Measurements from ENCODE around the gene CABP2. TPM values are rescaled to one million over a fixed set of nuclear protein-coding genes. Genes with fewer than 3 reads are reported as not detected.
"Not testable (repeated sequence)": the region's sequence is repeated elsewhere in the genome, so short reads cannot be mapped to it uniquely, and the experiment has no call there.

CABP2 gene
- total RNA-seq, 1 donor from 2014 or later, result not detected

DNA sequence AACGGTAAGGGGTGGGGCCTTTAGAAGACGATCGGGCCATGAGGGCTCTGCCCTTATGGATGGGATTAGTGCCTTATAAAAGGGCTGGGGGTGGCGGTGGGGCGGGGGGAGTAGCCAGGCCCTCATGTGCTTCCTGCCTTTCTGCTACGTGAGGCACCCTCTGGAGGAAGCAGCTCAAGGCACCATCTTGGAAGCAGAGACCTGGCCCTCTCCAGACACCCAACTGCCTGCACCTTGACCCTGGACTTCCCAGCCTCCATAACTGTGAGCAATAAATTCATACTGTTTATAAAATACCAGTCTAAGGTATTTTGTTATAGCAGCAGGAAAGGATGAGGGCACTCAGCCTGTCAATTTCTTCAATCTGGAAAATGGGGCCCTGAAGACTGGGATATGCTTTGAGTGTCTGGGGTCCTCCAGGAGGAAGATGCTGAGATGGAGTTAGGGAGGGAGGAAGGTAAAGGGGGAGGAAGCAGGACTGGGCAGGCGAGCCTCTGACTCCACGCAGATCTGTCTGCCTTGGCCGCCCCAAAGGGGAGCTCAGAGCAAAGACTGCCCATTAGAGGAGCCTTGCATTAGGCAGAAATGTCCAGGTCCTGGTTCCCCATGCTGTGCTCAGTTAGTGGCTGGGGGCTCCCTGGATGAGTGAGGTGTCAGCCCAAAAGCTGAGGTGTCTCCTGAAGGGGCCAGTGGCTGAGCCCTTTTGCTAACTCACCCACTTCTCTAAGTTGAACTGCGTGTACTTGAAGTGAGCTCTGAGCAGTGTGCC lies 5.3 kb downstream of the CABP2 start:
- ATAC-seq, result no peak
- DNase-seq (ENCODE audit: missing footprints), result no peak
- intact Hi-C loops (cut with DNase I), result no loop called here

DNA sequence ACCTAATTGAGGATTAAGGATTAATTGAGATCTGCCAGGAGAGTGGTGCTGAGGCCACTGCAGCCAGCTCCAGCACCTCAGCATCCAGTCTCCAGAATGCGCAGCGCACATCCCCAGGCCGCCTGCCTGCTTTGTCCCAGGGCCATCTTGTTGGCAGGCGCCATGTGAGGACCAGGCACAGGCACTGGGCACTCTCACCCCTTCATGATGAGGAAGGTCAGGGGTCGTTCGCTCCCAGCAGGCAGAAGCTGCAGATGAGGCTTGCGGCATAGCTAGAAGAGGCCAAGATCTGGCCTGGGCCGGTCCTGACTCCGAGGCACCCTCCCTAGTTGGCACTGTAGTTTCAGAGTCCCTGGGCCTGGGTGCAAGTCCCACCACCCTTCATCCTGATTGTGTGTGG lies 6.4 kb downstream of the CABP2 start:
- DNase-seq (ENCODE audit: missing footprints), result no peak
- intact Hi-C loops (cut with DNase I), result no loop called here
- no peak for ATAC-seq

DNA sequence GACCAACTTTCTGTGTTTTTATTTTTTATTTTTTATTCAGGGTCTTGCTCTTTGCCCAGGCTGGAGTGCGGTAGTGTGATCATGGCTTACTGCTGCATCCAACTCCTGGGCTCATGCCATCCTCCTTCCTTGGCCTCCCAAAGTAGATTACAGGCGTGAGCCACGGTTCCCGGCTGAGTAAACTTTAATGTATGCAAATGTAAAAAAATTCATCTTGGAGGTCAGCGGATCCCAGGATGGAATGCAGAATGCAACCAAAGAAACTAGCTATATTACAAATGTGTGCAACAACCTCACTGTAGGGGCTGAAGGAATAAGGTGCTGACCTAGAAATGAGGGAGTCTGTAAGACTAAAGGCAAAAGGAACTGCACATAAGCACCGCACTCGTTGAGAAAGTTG lies 9.1 kb downstream of the CABP2 start:
- no peak for DNase-seq (ENCODE audit: missing footprints)
- intact Hi-C loops (cut with DNase I), result no loop called here
- ATAC-seq, result no peak

DNA sequence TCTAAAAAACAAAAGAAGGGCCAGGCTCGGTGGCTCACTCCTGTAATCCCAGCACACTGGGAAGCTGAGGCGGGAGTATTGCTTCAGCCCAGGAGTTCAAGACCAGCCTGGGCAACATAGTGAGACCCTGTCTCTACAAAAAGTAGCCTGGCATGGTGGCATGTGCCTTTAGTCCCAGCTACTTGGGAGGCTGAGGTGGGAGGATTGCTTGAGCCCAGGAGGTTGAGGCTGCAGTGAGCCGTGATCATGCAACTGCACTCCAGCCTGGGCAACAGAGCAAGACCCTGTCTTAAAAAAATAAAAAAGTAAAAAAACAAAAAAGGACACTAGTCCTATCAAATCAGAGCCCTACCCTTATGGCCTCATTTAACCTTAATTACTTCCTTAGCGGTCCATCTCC lies 11.7 kb downstream of the CABP2 start:
- ATAC-seq; intact Hi-C loops (cut with DNase I); DNase-seq (ENCODE audit: missing footprints): not testable (repeated sequence)

DNA sequence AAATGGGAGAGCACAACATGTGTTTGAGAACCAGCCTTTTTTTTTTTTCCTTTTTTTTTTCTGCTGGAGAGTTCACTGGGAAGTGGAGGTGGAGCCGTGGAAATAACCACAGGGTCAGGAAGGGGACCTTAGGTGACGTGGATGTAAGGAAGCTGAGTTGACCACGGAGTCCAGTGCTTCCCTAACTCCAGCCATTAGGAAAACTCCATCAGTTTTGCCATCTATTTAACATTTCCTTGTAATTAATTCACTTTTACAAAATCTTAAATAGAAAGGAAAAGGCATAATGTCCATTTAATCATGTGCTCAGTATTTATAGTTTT lies 13.3 kb downstream of the CABP2 start:
- ATAC-seq (no peak), DNase-seq (ENCODE audit: missing footprints) (no peak)
- intact Hi-C loops (cut with DNase I), result no loop called here

DNA sequence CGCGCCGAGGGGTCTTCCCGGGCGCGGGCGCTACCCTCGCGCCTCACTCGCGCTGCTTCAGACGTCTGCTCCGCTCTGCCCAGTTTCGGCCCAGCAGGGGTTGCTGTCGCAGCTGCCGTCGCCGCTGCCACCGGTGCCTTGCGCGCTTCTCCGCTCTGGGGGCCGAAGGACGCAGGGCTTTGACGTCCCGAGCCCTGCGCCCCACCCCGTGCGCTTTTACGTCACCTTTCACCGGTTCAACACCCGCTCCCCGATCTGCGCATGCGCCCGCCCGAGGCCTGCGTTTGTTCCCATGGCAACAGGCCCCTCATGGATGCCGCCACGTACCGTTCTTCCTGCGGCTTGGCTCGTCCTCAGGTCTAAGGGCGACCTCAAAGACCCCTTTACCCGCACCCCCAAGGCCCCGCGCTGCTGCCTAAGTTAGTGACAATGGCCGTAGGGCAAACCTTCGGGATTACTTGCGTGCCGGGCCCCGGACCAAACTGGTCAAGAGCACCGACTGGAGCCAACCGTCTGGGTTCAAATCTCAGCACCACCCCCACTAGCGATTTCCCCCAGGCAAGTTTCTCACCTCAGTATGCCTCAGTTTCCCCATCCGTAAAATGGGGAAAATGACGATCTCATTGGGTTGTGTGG lies 14.6 kb downstream of the CABP2 start:
- peak; percentile 62 for ATAC-seq
- intact Hi-C loops (cut with DNase I), result loop anchor here (5.0 kb wide), 2 partner anchors 99 to 156 kb away; partner anchors contain the start of genes NDUFV1 and POLD4
- DNase-seq (ENCODE audit: missing footprints), result peak; percentile 99

DNA sequence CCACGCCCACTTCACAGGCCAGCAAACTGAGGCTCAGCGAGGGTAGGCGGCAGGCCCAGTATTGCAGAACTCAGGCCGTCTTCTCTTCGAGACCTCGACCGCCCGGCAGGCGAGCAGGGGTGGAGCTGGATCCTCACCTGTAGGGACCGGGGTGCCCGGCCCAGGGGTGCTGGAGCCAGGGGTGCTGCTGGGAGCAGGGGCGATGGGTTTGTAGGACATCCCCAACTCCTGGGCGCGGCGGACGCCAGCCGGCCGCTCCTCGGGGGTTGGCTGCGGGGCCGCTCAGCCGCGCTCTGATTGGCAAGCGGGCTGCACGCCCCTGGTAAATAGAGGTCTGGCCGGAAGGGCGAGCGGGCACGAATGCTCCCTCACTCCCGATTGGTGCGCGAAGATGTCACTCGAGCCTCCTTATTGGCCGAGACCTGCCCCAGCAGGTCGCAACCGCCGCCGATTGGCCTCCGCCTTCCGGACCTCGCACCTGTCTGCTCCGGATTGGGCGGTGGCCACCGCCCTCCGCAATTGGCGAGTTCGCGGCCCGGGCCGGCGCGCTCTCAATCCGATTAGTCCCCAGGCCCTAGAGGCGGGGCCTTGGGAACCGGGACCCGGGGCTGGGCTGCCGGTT lies 15.3 kb downstream of the CABP2 start, which contains the start of gene CDK2AP2:
Gene CDK2AP2, minus strand, starts transcription at position 299 of the 622 bp plus-strand sequence. Its CDS starts 80 bp downstream, at position 219.
- peak; percentile 88 for ATAC-seq
- DNase-seq (ENCODE audit: missing footprints), result peak; percentile 100
- intact Hi-C loops (cut with DNase I), result loop anchor here (2.0 to 5.0 kb wide), 3 partner anchors 99 to 156 kb away; partner anchors contain the start of genes NDUFV1, POLD4 and RAD9A

DNA sequence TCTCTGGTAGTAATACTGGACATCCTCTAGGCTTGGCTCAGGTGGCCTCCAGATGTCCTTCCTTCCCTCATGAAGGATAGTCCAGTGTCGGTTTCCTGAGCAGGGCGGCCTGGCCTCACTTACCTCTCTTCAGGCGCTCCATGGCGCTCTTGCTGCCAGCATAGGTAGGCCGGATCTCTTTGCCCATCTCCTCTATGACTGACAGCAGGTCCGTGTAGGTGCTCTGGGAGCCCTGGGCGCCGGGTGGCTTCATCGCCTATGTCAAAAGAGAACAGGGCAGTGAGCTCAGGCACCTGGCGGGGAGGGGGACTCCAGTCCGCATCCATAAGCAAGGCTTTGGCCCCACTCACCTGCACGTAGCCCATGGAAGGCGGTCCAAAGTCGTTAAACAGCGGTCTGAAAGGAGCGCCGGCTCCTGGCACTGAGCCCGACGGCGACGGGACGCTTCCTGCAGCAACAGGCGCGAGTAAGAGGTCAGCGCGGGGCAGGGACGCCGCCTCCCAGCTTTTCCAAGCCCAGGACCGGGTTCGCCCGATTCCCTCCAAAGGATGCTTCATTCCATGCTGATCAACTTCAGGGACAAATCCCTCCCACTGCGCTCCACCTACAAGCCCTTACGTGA lies 15.9 kb downstream of the CABP2 start:
- no peak for DNase-seq (ENCODE audit: missing footprints)
- ATAC-seq, result no peak
- intact Hi-C loops (cut with DNase I), result loop anchor here (2.0 to 5.0 kb wide), 3 partner anchors 100 to 155 kb away; partner anchors contain the start of genes NDUFV1, POLD4 and RAD9A

DNA sequence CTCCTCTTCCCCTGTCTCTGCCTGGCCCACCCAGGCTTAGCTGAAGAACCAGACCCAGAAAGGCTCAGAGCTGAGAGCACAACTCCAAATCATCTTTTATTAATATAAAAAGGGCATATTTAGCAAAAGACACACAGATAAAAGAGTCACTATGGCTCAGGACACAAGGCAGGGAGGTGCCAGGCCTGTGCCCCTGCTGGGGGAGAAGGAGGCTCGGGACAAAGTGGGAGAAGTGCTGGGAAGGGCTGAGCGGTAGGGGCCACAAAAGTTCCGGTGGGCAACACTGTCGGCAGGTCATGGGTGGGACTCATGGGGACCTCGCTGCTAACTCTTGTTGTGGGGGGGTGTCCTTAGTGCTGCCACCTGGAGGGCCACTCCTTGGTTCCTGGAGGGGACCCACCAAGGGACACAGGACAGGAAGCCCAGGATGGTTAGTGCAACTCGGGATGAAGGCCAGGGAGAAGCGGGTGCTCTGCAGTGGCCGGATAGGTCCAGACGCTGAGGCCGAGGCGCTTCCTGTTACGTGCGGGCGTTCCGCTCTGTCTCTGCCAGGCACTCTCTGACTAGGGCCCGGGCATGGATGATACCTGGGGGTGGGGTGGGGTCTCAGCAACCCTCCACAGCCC lies 16.7 kb downstream of the CABP2 start:
- DNase-seq (ENCODE audit: missing footprints), result no peak
- intact Hi-C loops (cut with DNase I), result loop anchor here (1.0 to 5.0 kb wide), 4 partner anchors 37 to 154 kb away; partner anchors contain the start of genes NDUFV1, POLD4, RAD9A and TMEM134
- no peak for ATAC-seq

DNA sequence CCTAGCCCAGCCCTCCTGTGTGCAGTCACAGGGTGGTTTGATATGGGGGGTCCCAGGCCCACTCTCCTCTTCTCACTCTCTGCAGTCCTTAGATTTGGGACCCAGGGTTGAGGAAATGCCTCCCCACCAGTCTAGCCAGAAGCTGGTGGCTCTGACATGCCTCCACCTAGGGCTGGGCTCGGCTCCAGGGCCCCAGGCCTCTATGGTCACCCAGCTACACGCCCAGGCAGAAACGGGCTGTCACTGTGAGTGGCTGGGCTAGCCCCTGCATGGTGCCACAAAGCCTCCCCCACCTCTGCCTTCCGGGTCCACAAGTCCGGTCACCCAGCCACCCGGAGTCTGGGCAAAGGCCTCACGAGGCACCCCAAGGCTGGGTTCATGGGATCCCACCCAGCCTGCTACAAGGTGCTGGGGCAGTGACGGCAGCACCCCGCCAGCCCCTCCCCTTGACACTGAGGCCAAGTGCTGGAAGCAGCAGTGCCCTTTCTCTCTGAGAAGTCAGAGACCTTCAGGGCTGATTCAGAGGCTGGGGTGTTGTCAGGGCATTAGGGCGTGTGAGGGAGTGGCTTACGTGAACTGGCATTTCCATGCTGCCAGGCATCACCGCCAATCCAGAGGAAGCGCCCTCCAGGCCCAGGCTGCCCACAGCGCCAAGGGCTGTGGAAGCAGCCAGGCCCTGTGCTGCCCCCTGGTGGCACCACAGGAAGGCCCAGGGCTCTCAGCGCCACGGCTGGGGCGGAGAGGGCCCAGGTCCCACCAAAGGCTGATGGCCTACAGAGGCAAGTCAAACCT lies 17.4 kb downstream of the CABP2 start:
- peak; percentile 61 for ATAC-seq
- DNase-seq (ENCODE audit: missing footprints), result peak; percentile 94
- intact Hi-C loops (cut with DNase I), result loop anchor here (1.0 to 5.0 kb wide), 5 partner anchors 23 to 154 kb away; partner anchors contain the start of genes AIP, NDUFV1, POLD4 and RAD9A

DNA sequence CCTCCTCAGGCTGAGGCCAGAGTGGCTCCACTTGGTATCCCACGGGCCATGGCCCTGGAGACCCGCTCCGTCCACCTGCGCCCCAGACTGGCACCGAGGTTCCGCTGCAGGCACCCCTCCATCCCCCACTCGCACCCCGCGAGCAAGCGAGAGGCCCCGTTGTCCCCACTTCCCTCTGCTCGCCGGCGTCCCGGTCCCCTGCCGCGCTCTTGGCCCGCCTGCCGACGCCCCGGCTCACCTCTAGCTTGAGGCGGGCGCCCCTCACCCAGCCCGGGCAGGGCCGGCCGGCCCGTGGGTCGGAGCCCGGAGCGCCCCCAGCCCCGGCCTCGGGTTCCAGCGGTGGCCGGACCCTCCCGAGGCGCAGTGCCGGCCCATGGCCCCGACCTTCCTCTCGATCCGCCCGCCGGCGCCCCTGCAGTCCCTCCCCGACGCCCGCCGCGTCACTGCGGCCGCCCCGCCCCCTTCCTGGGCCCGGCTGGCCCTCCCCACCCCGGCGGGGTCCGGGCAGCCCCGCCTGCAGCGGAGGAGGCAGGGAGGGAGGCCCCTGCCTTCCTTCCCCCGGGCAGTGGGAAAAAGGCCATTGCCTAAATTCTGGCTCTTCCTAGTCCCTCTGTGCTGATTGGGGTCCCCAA lies 18.2 kb downstream of the CABP2 start, which contains the start of gene PITPNM1:
Gene PITPNM1, minus strand, starts transcription at position 414 of the 632 bp plus-strand sequence. CDS start 1,183 bp downstream, outside the sequence.
- ATAC-seq (peak; percentile 52), DNase-seq (ENCODE audit: missing footprints) (peak; percentile 90)
- intact Hi-C loops (cut with DNase I), result loop anchor here (2.0 to 5.0 kb wide), 3 partner anchors 22 to 153 kb away; partner anchors contain the start of genes AIP, NDUFV1 and POLD4

DNA sequence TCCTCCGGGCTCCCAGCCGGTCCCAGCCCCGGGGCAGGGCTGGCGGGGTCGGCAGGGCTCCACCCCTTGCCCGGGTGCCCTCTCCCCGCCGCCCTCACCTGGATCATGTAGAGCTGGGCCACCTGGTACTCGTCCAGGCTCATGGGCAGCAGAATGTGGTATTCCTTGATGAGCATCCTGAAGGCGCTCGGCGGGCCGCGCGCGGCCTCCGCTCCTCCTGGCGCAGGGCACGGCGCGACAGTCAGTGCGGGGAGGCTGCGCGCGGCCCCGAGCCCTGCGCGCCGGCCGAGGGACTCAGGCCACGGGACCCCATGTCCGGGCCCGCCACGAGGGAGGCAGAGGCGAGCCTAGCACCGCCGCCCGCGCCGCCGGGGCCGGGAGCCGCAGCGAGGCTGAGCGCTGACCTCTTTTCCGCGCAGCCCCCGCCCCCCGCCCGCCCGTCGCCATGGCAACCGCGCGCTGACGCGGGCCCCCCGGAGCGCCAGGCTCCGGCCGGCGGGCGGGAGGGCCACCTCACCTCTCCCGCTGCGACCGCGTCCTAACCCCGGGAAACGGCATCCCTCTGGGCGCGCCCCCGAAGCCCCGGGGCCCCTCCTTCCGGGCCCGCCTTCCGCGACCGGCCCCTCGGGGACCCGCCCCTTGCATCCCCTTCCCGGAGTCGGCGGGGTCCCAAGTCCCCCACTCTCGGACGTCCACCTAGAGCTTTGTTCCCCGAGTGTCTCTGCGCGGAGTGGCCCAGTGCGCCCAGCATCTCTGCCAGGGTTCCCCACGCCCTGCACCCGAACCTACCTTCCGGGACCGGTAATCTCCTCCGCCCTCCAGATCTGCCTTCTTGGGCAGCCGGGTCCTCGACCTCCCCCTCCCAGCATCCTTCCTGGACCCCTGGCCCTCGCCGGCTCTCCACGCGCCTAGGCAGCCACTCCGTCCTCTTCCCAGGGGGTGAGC lies 19.0 kb downstream of the CABP2 start:
- ATAC-seq (no peak), DNase-seq (ENCODE audit: missing footprints) (no peak)
- intact Hi-C loops (cut with DNase I), result loop anchor here (2.0 kb wide), 1 partner anchor 21 kb away; the partner anchor contains the start of gene AIP

DNA sequence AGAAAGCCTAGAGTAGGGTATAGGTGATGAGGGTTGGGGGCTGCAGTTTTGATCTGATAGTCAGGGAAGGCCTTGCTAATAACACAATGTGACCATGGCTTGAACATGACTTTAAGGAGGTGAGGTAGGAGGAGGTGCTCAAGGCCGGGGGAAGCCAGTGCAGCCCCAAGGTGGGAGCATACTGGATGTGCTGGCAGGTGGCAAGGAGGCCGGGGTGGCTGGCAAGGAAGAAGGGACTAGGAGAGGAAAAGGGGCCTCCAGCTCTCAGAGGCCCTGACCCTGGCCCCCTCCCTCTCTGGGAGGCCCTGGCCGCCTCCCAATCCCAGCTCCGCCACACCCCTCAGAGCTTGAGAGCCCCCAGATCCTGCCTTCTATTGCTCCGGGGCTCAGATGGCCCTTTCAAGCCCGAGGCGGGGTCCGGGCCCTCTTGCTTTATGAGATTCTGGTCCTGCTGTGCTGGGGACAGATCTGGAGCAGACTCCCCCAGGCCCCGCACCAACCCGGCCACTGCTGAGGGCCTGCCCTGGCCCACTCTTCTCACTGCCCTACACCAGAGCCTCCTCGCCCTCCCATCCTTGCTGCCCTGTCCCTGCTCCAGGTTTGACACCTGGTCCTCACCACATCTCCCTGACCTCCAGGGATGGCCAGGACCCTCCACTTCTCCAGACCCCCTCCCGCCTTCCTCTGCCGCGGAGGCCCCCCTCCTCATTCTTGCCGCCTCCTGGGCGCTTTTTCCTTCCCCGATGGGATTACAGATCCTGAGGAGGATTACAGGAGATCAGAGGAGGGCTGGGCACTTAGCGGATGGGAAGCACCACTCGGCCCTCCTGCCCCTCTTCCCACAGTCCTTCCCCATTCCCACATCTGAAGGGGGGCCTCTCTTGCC lies 19.9 kb downstream of the CABP2 start:
- intact Hi-C loops (cut with DNase I), result loop anchor here (2.0 kb wide), 1 partner anchor 21 kb away; the partner anchor contains the start of gene AIP
- no peak for DNase-seq (ENCODE audit: missing footprints)

DNA sequence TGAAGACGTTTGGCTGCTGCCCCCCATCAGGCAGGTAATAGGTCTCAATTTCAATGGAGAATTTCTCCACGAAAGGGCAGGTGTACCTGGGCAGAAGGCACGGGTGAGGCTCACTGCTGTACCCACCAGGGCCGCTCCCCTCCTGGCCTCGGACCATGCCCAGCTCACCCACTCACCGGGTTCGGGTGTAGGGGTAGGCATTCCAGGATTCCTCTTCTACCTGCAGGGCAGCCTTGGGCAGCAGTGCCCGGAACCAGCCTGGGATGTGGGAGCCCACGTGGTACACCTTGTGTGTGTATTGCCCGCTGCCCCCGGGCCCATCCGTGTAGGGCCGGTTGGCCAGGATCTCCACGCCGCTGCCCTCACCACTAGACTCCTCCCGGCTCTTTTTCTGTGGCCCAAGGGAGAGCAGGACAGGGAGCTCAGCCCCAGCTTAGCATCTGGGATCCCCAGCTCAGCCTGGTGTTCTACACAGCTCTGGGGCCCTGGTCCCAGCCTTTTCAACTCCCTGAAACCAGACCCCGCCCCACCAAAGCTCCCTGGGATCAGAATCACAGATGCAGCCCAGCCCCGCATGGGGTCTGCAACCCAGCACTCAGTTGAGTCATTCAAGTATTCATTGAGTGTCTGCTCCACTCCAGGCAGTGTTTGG lies 20.8 kb downstream of the CABP2 start:
- intact Hi-C loops (cut with DNase I), result no loop called here
- ATAC-seq, result no peak
- DNase-seq (ENCODE audit: missing footprints), result no peak

More for the DNA sequence above, 19.9 kb downstream of the CABP2 start:
- ATAC-seq, result no peak

Data from Right ventricle myocardium inferior (tissue), 1 donor.